Measurements from ENCODE around the gene LHFPL3. TPM values are rescaled to one million over a fixed set of nuclear protein-coding genes. Genes with fewer than 3 reads are reported as not detected.

LHFPL3 gene
- total RNA-seq, 1 experiment from 2014 or later, result 0.83 TPM

GRCh38 chr7:104695563-104695962 lies 367.2 kb downstream of the LHFPL3 start:
- Mint-ChIP-seq H3K36me3 (peaks cover 11% of the 10 kb centered on the region; the same call in 1 of the 2 replicates), H3K9me3 (peaks cover 37% of the 10 kb centered on the region), H3K4me1 (no peaks in the 10 kb centered on the region), H3K27ac (no peak overlapping the region), H3K27me3 (ENCODE audit: low read depth) (no peaks in the 10 kb centered on the region), H3K4me3 (no peak overlapping the region)
- no peak for ATAC-seq
- ChIA-PET POLR2A (interaction anchor here (0.9 kb wide), 1 partner anchor 9 kb away, joined by 4 read pairs; no protein-coding TSS in a partner anchor), CTCF (no interaction called here)
- no peak for TF ChIP-seq ATF6 (CRISPR knock-in tag; IDR thresholded peaks at IDR 0.05)
- TF ChIP-seq ZNF219 (CRISPR knock-in tag; IDR thresholded peaks at IDR 0.05; ENCODE audit: borderline replicate concordance), result no peak
- no peak for TF ChIP-seq ZNF232 (CRISPR knock-in tag; IDR thresholded peaks at IDR 0.05)
- TF ChIP-seq ZMAT4 (CRISPR knock-in tag; IDR thresholded peaks at IDR 0.05), result no peak
- TF ChIP-seq PRDM15 (CRISPR knock-in tag; IDR thresholded peaks at IDR 0.05), result no peak
- no peak for TF ChIP-seq MXD4 (CRISPR knock-in tag; IDR thresholded peaks at IDR 0.05; ENCODE audit: borderline replicate concordance)
- no peak for TF ChIP-seq NFYB (CRISPR knock-in tag; conservative IDR thresholded peaks at IDR 0.05; ENCODE audit: low read depth)
- TF ChIP-seq ZNF396 (CRISPR knock-in tag; IDR thresholded peaks at IDR 0.05; ENCODE audit: borderline replicate concordance), result no peak
- TF ChIP-seq TEAD1 (CRISPR knock-in tag; IDR thresholded peaks at IDR 0.05), result no peak
- TF ChIP-seq FOXP4 (CRISPR knock-in tag; IDR thresholded peaks at IDR 0.05), result no peak
- TF ChIP-seq AFF4 (CRISPR knock-in tag; IDR thresholded peaks at IDR 0.05; ENCODE audit: borderline replicate concordance), result no peak
- no peak for TF ChIP-seq TEAD4 (CRISPR knock-in tag; IDR thresholded peaks at IDR 0.05)
- no peak for DNase-seq (ENCODE audit: low spot score)

GRCh38 chr7:104700336-104700735 lies 371.9 kb downstream of the LHFPL3 start:
- peaks cover 11% of the 10 kb centered on the region for H3K4me1 Mint-ChIP-seq
- ATAC-seq (no peak), DNase-seq (ENCODE audit: low spot score) (no peak)
- POLR2A ChIA-PET, result no interaction called here
- no peak overlapping the region for H3K4me3 Mint-ChIP-seq
- CTCF ChIA-PET, result no interaction called here
- peaks cover 14% of the 10 kb centered on the region for H3K9me3 Mint-ChIP-seq
- no peak overlapping the region for H3K27ac Mint-ChIP-seq
- no peaks in the 10 kb centered on the region for H3K36me3 Mint-ChIP-seq
- H3K27me3 Mint-ChIP-seq (ENCODE audit: low read depth), result no peaks in the 10 kb centered on the region
- no peak for TF ChIP-seq CREB1 (CRISPR knock-in tag; IDR thresholded peaks at IDR 0.05)
- TF ChIP-seq STAT6 (CRISPR knock-in tag; conservative IDR thresholded peaks at IDR 0.05; ENCODE audit: low read depth), result no peak
- no peak for TF ChIP-seq TP53 (CRISPR knock-in tag; IDR thresholded peaks at IDR 0.05)
- no peak for TF ChIP-seq JAZF1 (CRISPR knock-in tag; IDR thresholded peaks at IDR 0.05)
- no peak for TF ChIP-seq MXD4 (CRISPR knock-in tag; IDR thresholded peaks at IDR 0.05; ENCODE audit: borderline replicate concordance)
- TF ChIP-seq AFF4 (CRISPR knock-in tag; IDR thresholded peaks at IDR 0.05; ENCODE audit: borderline replicate concordance), result no peak

Data from WTC11 (cell line).